A549 (cell line): ENCODE results near the gene TGIF1.

ENCODE experiments used
- CEBPB ChIP-seq, 2 experiments: fragments of >200 bp in 1 of 2; sonication (Bioruptor Twin) in 1 of 2; formaldehyde crosslinking in 1 of 2; IDR thresholded peaks; 2 replicates each; pipeline ENCODE4 v1.6.1; 2012 to 2016
- CHD4 ChIP-seq: fragments of 200-600 bp; sonication (generic); IDR thresholded peaks from 2 replicates; pipeline ENCODE4 v1.6.1; 2016; ENCODE audit warnings: antibody characterized with exemption, mild to moderate bottlenecking, borderline replicate concordance
- EP300 ChIP-seq, 2 experiments: fragments of >200 bp; sonication (Bioruptor Twin); formaldehyde crosslinking; IDR thresholded peaks; 2 replicates in 1 of 2; 3 replicates in 1 of 2; pipeline ENCODE4 v1.6.1; 2016 to 2017
- FOSB ChIP-seq: fragments of 250-450 bp; sonication (Bioruptor Pico); IDR thresholded peaks from 2 replicates; pipeline ENCODE4 v1.5.0; 2020; ENCODE audit warnings: mild to moderate bottlenecking, moderate library complexity
- POLR2A ChIP-seq: IDR thresholded peaks from 2 replicates; pipeline ENCODE4 v1.6.1; 2012; ENCODE audit warnings: mild to moderate bottlenecking, low read length
- RFX5 ChIP-seq: fragments of 450-650 bp; IDR thresholded peaks from 2 replicates; pipeline ENCODE4 v1.7.1; 2014; ENCODE audit warnings: antibody characterized with exemption, mild to moderate bottlenecking, moderate library complexity
- RNF2 ChIP-seq: fragments of 200-600 bp; sonication (generic); IDR thresholded peaks from 2 replicates; pipeline ENCODE4 v1.6.1; 2016; ENCODE audit warnings: low read depth, mild to moderate bottlenecking, antibody characterized with exemption, moderate library complexity, borderline replicate concordance
- TF ChIP-seq, protein P1 (sequence below): fragments of >200 bp; sonication (Bioruptor Twin); formaldehyde crosslinking; IDR thresholded peaks from 3 replicates; pipeline ENCODE4 v1.5.1; 2016
- TF ChIP-seq, protein P2 (sequence below): fragments of 200-600 bp; sonication (generic); IDR thresholded peaks from 2 replicates; pipeline ENCODE4 v1.6.1; 2016; ENCODE audit warnings: antibody characterized with exemption, mild to moderate bottlenecking, moderate library complexity
- TF ChIP-seq, protein P3 (sequence below): IDR thresholded peaks from 2 replicates; pipeline ENCODE4 v1.6.1; 2012

DNA sequence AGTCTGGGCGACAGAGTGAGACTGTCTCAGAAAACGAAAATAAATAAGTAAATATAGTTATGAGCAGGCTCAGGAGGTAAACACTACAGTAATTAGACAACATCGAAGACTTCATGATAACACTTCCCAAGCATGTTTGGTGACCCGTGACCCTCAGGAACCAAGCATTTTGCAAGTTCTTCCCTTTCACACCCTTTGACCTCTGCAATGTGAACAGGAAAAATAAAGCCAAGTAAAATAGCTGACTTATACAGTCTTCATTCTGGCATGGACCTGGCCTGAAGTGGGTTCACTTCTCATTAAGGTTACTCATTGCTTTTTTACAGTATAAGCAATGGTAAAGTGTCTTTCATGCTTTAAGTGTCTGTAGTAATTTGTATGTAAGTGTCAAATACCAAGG is 15.3 kb upstream of the TGIF1 start:
- TF ChIP-seq, protein P1, sequence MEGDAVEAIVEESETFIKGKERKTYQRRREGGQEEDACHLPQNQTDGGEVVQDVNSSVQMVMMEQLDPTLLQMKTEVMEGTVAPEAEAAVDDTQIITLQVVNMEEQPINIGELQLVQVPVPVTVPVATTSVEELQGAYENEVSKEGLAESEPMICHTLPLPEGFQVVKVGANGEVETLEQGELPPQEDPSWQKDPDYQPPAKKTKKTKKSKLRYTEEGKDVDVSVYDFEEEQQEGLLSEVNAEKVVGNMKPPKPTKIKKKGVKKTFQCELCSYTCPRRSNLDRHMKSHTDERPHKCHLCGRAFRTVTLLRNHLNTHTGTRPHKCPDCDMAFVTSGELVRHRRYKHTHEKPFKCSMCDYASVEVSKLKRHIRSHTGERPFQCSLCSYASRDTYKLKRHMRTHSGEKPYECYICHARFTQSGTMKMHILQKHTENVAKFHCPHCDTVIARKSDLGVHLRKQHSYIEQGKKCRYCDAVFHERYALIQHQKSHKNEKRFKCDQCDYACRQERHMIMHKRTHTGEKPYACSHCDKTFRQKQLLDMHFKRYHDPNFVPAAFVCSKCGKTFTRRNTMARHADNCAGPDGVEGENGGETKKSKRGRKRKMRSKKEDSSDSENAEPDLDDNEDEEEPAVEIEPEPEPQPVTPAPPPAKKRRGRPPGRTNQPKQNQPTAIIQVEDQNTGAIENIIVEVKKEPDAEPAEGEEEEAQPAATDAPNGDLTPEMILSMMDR: no peak
- TF ChIP-seq RFX5: no peak
- no peak for TF ChIP-seq POLR2A
- TF ChIP-seq FOSB (CRISPR knock-in tag): no peak
- TF ChIP-seq EP300 (IDR thresholded peaks at IDR 0.05): no peak
- no peak for TF ChIP-seq RNF2
- TF ChIP-seq, protein P2, sequence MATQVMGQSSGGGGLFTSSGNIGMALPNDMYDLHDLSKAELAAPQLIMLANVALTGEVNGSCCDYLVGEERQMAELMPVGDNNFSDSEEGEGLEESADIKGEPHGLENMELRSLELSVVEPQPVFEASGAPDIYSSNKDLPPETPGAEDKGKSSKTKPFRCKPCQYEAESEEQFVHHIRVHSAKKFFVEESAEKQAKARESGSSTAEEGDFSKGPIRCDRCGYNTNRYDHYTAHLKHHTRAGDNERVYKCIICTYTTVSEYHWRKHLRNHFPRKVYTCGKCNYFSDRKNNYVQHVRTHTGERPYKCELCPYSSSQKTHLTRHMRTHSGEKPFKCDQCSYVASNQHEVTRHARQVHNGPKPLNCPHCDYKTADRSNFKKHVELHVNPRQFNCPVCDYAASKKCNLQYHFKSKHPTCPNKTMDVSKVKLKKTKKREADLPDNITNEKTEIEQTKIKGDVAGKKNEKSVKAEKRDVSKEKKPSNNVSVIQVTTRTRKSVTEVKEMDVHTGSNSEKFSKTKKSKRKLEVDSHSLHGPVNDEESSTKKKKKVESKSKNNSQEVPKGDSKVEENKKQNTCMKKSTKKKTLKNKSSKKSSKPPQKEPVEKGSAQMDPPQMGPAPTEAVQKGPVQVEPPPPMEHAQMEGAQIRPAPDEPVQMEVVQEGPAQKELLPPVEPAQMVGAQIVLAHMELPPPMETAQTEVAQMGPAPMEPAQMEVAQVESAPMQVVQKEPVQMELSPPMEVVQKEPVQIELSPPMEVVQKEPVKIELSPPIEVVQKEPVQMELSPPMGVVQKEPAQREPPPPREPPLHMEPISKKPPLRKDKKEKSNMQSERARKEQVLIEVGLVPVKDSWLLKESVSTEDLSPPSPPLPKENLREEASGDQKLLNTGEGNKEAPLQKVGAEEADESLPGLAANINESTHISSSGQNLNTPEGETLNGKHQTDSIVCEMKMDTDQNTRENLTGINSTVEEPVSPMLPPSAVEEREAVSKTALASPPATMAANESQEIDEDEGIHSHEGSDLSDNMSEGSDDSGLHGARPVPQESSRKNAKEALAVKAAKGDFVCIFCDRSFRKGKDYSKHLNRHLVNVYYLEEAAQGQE: no peak
- TF ChIP-seq CHD4: no peak
- no peak for TF ChIP-seq CEBPB (IDR thresholded peaks at IDR 0.05)
- TF ChIP-seq, protein P3, sequence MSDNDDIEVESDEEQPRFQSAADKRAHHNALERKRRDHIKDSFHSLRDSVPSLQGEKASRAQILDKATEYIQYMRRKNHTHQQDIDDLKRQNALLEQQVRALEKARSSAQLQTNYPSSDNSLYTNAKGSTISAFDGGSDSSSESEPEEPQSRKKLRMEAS: no peak
